ENCODE measurements around the gene RNPS1.

Gene RNPS1

DNA sequence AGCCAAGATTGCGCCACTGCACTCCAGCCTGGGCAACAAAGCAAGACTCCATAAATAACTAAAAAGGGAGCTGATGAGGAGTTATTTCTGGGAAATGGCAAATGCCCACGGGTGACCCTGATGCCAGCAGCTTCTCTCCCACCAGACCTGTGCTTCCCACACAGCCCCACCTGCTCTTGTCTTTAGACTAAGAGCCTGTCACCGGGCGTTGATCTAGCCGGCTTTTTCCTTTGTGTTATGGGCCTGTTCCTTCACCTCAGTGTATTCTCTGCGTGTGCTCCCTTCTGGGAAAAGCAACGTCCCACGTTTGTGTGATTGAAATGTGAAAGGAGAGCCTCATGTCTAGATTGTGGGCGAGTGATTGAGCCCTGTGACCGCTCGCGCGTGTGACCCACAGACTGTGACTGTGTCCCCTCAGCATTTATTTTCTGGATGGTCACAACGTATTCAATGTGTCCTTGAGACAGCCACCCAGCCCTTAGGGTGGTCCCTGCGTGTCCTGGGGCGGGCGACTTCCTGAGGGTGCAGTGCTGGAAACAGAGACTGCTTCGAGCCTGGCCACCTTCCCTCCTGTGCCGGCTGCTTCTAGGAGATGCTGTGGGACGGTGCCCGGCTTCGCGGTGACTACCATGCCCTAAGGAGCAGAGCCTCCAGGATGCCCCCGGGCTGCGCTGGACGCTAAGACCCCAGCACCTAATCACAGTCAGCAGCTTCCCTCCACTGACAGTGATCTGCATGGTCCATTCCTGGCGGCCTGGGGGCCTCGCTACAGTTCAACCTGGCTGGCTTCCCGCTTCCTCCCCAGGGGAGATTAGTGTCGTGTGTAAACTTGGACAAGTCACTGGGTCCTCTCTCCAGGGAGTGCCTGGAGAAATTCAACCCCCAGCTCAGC lies 7.8 kb upstream of the RNPS1 start:
- H3K27ac ChIP-seq (ENCODE audit: low read length) = no peak overlapping the region
- no peak overlapping the region for H3K4me2 ChIP-seq (ENCODE audit: low read depth, low read length)
- H4K20me1 ChIP-seq (ENCODE audit: insufficient read depth, low read length) = no peaks in the 10 kb centered on the region
- no peaks in the 10 kb centered on the region for H3K4me1 ChIP-seq (ENCODE audit: low read length)
- H3F3A ChIP-seq (ENCODE audit: insufficient read depth, low read length) = no peaks in the 10 kb centered on the region
- no peak overlapping the region for H3K9ac ChIP-seq (ENCODE audit: low read length)
- no peak overlapping the region for H3K4me3 ChIP-seq (ENCODE audit: low read length)
- peaks cover 61% of the 10 kb centered on the region for H3K27me3 ChIP-seq (replicated peaks; ENCODE audit: insufficient read depth, low read length)
- no peaks in the 10 kb centered on the region for H3K9me3 ChIP-seq (replicated peaks; ENCODE audit: insufficient read depth, low read length)
- TF ChIP-seq EZH2 (optimal IDR thresholded peaks at IDR 0.05; ENCODE audit: low read depth, low read length) (no peak), EZH2phosphoT487 (IDR thresholded peaks at IDR 0.05; ENCODE audit: low read length) (no peak)
- TF ChIP-seq, protein P1, sequence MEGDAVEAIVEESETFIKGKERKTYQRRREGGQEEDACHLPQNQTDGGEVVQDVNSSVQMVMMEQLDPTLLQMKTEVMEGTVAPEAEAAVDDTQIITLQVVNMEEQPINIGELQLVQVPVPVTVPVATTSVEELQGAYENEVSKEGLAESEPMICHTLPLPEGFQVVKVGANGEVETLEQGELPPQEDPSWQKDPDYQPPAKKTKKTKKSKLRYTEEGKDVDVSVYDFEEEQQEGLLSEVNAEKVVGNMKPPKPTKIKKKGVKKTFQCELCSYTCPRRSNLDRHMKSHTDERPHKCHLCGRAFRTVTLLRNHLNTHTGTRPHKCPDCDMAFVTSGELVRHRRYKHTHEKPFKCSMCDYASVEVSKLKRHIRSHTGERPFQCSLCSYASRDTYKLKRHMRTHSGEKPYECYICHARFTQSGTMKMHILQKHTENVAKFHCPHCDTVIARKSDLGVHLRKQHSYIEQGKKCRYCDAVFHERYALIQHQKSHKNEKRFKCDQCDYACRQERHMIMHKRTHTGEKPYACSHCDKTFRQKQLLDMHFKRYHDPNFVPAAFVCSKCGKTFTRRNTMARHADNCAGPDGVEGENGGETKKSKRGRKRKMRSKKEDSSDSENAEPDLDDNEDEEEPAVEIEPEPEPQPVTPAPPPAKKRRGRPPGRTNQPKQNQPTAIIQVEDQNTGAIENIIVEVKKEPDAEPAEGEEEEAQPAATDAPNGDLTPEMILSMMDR (IDR thresholded peaks at IDR 0.05; ENCODE audit: low read length) = no peak
- H3K79me2 ChIP-seq (ENCODE audit: low read length) = peaks cover 3% of the 10 kb centered on the region; the same call in 1 of the 2 replicates
- DNase-seq = no peak
- no peaks in the 10 kb centered on the region for H3K36me3 ChIP-seq (replicated peaks; ENCODE audit: insufficient read depth, low read length)
- no peak overlapping the region for H2AFZ ChIP-seq (ENCODE audit: low read length)
- no peaks in the 10 kb centered on the region for H3K9me2 ChIP-seq (replicated peaks; ENCODE audit: insufficient read depth, low read length)

DNA sequence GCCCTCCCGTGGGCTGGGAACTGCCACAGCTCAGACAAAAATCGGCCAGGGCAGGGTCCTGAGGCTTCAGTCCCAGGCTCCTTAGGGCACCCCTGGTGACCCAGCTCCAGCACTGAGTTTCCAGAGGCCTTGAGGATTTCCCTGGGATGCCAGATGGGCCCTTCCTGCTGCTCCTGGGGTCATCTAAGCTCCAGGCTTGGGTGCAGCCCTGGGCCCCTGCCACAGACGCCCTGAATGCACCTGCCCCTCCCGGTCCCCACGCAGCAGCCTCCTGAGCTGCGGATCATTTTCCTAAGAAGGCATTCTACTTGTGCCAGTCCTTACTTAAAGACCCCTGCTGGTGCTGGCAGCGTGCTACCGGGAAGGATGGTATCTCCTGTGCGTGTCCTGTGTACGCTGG lies 6.0 kb upstream of the RNPS1 start:
- H3K4me2 ChIP-seq (ENCODE audit: low read depth, low read length) = no peak overlapping the region
- H3K79me2 ChIP-seq (ENCODE audit: low read length) = peaks cover 18% of the 10 kb centered on the region; the same call in 1 of the 2 replicates
- no peaks in the 10 kb centered on the region for H3K9me2 ChIP-seq (replicated peaks; ENCODE audit: insufficient read depth, low read length)
- H3K27me3 ChIP-seq (replicated peaks; ENCODE audit: insufficient read depth, low read length) = peaks cover 43% of the 10 kb centered on the region
- no peak overlapping the region for H3K9ac ChIP-seq (ENCODE audit: low read length)
- H3K9me3 ChIP-seq (replicated peaks; ENCODE audit: insufficient read depth, low read length) = no peaks in the 10 kb centered on the region
- no peaks in the 10 kb centered on the region for H4K20me1 ChIP-seq (ENCODE audit: insufficient read depth, low read length)
- no peaks in the 10 kb centered on the region for H3K36me3 ChIP-seq (replicated peaks; ENCODE audit: insufficient read depth, low read length)
- no peak overlapping the region for H3K4me3 ChIP-seq (ENCODE audit: low read length)
- no peak for DNase-seq
- no peak overlapping the region for H3K27ac ChIP-seq (ENCODE audit: low read length)
- TF ChIP-seq EZH2phosphoT487 (IDR thresholded peaks at IDR 0.05; ENCODE audit: low read length) (no peak), EZH2 (optimal IDR thresholded peaks at IDR 0.05; ENCODE audit: low read depth, low read length) (no peak)
- TF ChIP-seq, protein P1 (IDR thresholded peaks at IDR 0.05; ENCODE audit: low read length) = no peak
- H2AFZ ChIP-seq (ENCODE audit: low read length) = no peak overlapping the region
- 0 out of 2 replicates have a peak, but pooled peaks cover 8% of the 10 kb centered on the region for H3K4me1 ChIP-seq (ENCODE audit: low read length)
- no peaks in the 10 kb centered on the region for H3F3A ChIP-seq (ENCODE audit: insufficient read depth, low read length)

DNA sequence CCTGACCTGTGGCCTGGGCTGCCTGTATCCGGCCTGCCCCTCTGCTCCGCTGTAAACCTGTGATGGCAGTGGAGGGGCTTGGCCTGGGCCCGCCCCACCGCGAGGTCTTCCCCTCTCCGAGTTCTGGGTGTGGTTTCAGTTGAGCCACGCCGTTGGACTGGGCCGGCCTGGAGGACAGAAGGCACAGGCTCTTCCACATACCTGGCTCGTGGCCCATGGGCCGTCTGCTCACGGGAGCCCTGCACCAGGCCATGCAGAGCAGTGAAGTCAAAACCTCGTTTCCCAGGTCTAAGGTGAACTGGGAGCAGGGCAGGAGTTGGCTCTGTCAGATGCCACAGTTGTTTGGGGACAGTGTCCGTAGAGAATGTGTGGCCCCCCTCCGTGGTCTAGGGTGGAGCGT lies 5.6 kb upstream of the RNPS1 start:
- Histone ChIP-seq H4K20me1 (ENCODE audit: insufficient read depth, low read length) (no peaks in the 10 kb centered on the region), H3K9ac (ENCODE audit: low read length) (no peak overlapping the region), H3K4me2 (ENCODE audit: low read depth, low read length) (no peak overlapping the region), H3F3A (ENCODE audit: insufficient read depth, low read length) (no peaks in the 10 kb centered on the region), H3K9me2 (replicated peaks; ENCODE audit: insufficient read depth, low read length) (no peaks in the 10 kb centered on the region), H3K27me3 (replicated peaks; ENCODE audit: insufficient read depth, low read length) (peaks cover 39% of the 10 kb centered on the region), H3K27ac (ENCODE audit: low read length) (no peak overlapping the region), H3K79me2 (ENCODE audit: low read length) (peaks cover 20% of the 10 kb centered on the region; the same call in 1 of the 2 replicates), H3K4me1 (ENCODE audit: low read length) (0 out of 2 replicates have a peak, but pooled peaks cover 8% of the 10 kb centered on the region), H2AFZ (ENCODE audit: low read length) (no peak overlapping the region), H3K4me3 (ENCODE audit: low read length) (no peak overlapping the region), H3K9me3 (replicated peaks; ENCODE audit: insufficient read depth, low read length) (no peaks in the 10 kb centered on the region), H3K36me3 (replicated peaks; ENCODE audit: insufficient read depth, low read length) (no peaks in the 10 kb centered on the region)
- TF ChIP-seq, protein P1 (IDR thresholded peaks at IDR 0.05; ENCODE audit: low read length) = no peak
- TF ChIP-seq EZH2phosphoT487 (IDR thresholded peaks at IDR 0.05; ENCODE audit: low read length) (no peak), EZH2 (optimal IDR thresholded peaks at IDR 0.05; ENCODE audit: low read depth, low read length) (no peak)
- DNase-seq = no peak

Data from MM.1S (cell line).